A673 (cell line): ENCODE measurements around the gene CELF1. TPM values are rescaled to one million over a fixed set of nuclear protein-coding genes. Genes with fewer than 3 reads are reported as not detected.

Experiments used
- BruUV-seq: library from RNA; stranded (reverse); fragments of 400-500 nt; replicated peaks from 2 replicates; lab custom pipeline; 2021; lab: Mats Ljungman, UMichigan
- CTCF ChIA-PET: fragments of 300-600 bp; sonication (Branson Sonifier 250); formaldehyde crosslinking; loops from one replicate; lab custom pipeline; 2022; ENCODE audit warnings: antibody characterized with exemption; lab: Charles Lee
- POLR2A ChIA-PET: fragments of 300-600 bp; sonication (Branson Sonifier 250); formaldehyde crosslinking; loops from one replicate; lab custom pipeline; 2022; ENCODE audit warnings: antibody characterized with exemption; ENCODE audit not compliant: low non-redundant PET; lab: Charles Lee
- DNase-seq: peaks from one replicate; pipeline ENCODE4 v3.0.0-alpha.2; 2015; ENCODE audit warnings: low spot score
- H3K27ac ChIP-seq: fragments of 200-600 bp; sonication (generic); 2 replicates; pipeline ENCODE4 v1.5.1; 2016; ENCODE audit warnings: mixed run types, low read depth, mild to moderate bottlenecking, mixed read lengths, antibody characterized with exemption, low read length; ENCODE audit not compliant: poor library complexity, severe bottlenecking
- H3K27me3 ChIP-seq: fragments of 200-600 bp; sonication (generic); replicated peaks from 2 replicates; pipeline ENCODE4 v1.6.1; 2017; ENCODE audit warnings: mixed run types, low read depth, mild to moderate bottlenecking, mixed read lengths, antibody characterized with exemption, low read length; ENCODE audit not compliant: insufficient read depth, poor library complexity
- H3K36me3 ChIP-seq: fragments of 200-600 bp; sonication (generic); 2 replicates; pipeline ENCODE4 v1.6.1; 2016; ENCODE audit warnings: mixed run types, mild to moderate bottlenecking, mixed read lengths, antibody characterized with exemption, low read length; ENCODE audit not compliant: insufficient read depth, poor library complexity, severe bottlenecking
- H3K4me1 ChIP-seq: fragments of 200-600 bp; sonication (generic); 2 replicates; pipeline ENCODE4 v1.6.1; 2017; ENCODE audit warnings: mixed run types, mild to moderate bottlenecking, mixed read lengths, antibody characterized with exemption, low read length; ENCODE audit not compliant: insufficient read depth, poor library complexity, severe bottlenecking
- H3K4me3 ChIP-seq: fragments of 200-600 bp; sonication (generic); 2 replicates; pipeline ENCODE4 v1.5.1; 2016; ENCODE audit warnings: low read depth, mixed run types, mild to moderate bottlenecking, mixed read lengths, low read length; ENCODE audit not compliant: poor library complexity, severe bottlenecking
- H3K9me3 ChIP-seq: fragments of 200-600 bp; sonication (generic); 2 replicates; pipeline ENCODE4 v1.6.1; 2016; ENCODE audit warnings: mixed run types, low read depth, mild to moderate bottlenecking, mixed read lengths, antibody characterized with exemption, low read length; ENCODE audit not compliant: poor library complexity, severe bottlenecking
- EZH2 ChIP-seq: fragments of 200-600 bp; sonication (generic); IDR thresholded peaks from 2 replicates; pipeline ENCODE4 v1.6.1; 2017; ENCODE audit warnings: borderline replicate concordance, low read depth, mild to moderate bottlenecking, mixed read lengths, antibody characterized with exemption, low read length; ENCODE audit not compliant: poor library complexity, severe bottlenecking
- intact Hi-C: fragments of 100-400 bp; cut with micrococcal nuclease; formaldehyde crosslinking; loops from one replicate; pipeline ENCODE4 v1.10.0; 2022; ENCODE audit not compliant: unreplicated experiment
- total RNA-seq: library from RNA; stranded (reverse); gene quantifications from 2 replicates; pipeline ENCODE4 v1.2.3, GENCODE V29; 2021
- TF ChIP-seq, protein P1 (sequence below): fragments of 300-800, 200-600 bp; sonication (generic); conservative IDR thresholded peaks from 2 replicates; pipeline ENCODE4 v1.5.1; 2017; ENCODE audit warnings: low read depth, mild to moderate bottlenecking, antibody characterized with exemption, low read length, moderate library complexity, mixed read lengths

Gene CELF1
- total RNA-seq, 1 experiment from 2014 or later = 257 TPM

DNA sequence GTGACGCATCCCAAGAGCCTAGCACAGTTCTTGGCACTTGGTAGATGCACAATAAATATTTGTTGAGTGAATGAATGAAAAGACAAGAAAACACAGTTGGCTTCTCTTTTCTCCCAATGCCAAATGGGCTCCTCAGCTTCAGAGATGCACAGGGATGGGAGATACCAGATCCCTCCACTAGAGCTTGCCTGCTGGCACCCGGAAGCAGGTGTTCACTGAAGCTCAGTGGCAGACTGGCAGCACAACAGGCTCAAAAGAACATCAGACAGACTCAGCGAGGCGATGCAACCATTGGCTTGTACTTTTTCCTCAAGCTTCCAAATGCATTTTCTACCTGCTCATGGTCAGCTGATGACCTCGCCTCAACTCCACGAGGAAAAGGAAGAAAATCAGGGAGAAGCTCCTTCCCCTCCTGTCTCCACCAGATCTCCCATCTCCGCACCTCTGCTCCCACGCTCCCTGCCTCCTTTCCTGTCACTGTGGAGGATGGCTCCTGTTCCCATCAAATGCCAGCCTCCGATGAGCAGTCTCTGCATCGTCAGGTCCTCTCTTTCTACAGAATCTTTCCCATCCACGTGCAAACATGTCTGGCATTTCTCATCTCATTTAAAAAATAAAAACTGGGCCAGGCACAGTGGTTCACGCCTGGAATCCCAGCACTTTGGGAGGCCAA, 109.8 kb downstream of the CELF1 start:
- ChIA-PET POLR2A (interaction anchor here (0.7 kb wide), 1 partner anchor 42 kb away, joined by 8 read pairs; no protein-coding TSS in a partner anchor), CTCF (no interaction called here)
- DNase-seq = peak; percentile 50
- no peak overlapping the region for H3K27ac ChIP-seq
- intact Hi-C loops = no loop called here
- no peak for TF ChIP-seq EZH2
- TF ChIP-seq, protein P1, sequence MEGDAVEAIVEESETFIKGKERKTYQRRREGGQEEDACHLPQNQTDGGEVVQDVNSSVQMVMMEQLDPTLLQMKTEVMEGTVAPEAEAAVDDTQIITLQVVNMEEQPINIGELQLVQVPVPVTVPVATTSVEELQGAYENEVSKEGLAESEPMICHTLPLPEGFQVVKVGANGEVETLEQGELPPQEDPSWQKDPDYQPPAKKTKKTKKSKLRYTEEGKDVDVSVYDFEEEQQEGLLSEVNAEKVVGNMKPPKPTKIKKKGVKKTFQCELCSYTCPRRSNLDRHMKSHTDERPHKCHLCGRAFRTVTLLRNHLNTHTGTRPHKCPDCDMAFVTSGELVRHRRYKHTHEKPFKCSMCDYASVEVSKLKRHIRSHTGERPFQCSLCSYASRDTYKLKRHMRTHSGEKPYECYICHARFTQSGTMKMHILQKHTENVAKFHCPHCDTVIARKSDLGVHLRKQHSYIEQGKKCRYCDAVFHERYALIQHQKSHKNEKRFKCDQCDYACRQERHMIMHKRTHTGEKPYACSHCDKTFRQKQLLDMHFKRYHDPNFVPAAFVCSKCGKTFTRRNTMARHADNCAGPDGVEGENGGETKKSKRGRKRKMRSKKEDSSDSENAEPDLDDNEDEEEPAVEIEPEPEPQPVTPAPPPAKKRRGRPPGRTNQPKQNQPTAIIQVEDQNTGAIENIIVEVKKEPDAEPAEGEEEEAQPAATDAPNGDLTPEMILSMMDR = peak; percentile 36; the same call in 1 of the 2 replicates
- H3K27me3 ChIP-seq = no peaks in the 10 kb centered on the region
- no peaks in the 10 kb centered on the region for H3K4me1 ChIP-seq
- H3K36me3 ChIP-seq = no peaks in the 10 kb centered on the region
- H3K4me3 ChIP-seq = no peak overlapping the region
- H3K9me3 ChIP-seq = no peaks in the 10 kb centered on the region
- BruUV-seq = no TSS peak

DNA sequence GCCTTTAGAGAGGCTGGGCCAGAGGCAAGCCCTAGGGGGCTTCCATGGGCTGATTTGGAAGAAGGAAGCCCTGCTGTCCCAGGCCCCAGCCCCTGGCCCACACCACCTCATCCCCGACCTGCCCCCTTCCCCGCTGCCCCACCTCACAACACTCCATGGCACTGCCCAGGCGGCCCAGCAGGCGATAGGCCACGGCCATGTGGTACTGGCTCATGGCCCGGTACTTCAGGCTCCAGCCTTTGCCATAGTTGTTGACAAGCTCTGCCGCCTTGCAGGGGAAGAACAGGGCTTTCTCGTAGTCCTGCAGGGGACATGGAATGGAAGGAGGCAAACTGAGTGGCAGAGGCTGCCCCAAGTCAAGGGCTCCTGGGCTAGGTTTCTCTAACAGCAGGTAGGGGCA, 110.4 kb downstream of the CELF1 start:
- Histone ChIP-seq H3K9me3 (no peaks in the 10 kb centered on the region), H3K4me1 (no peaks in the 10 kb centered on the region), H3K36me3 (no peaks in the 10 kb centered on the region), H3K4me3 (no peak overlapping the region), H3K27me3 (no peaks in the 10 kb centered on the region), H3K27ac (no peak overlapping the region)
- intact Hi-C loops = no loop called here
- no peak for DNase-seq
- no peak for TF ChIP-seq EZH2
- CTCF ChIA-PET = no interaction called here
- no TSS peak for BruUV-seq
- POLR2A ChIA-PET = no interaction called here

DNA sequence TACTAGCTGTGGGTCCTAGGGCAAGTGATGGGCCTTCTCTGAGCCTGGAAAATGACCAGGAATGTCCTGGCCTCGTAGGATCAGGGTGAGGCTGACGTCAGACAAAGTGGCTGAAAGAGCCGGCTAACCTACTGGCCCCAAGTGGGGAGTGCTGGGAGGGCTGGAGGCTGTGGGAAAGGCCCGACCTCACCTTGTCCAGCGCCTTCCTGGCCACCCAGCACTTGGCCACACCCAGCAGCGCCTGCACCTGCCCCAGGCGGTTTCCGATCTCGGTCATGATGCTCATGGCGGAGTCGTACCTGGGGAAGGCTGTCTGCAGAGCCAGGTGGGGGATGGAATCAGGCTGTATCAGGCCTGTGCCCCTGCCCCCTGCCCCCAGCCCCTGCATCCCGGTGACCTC, 111.5 kb downstream of the CELF1 start:
- intact Hi-C loops = no loop called here
- H3K4me1 ChIP-seq = no peaks in the 10 kb centered on the region
- CTCF ChIA-PET = no interaction called here
- POLR2A ChIA-PET = no interaction called here
- no TSS peak for BruUV-seq
- no peak for DNase-seq
- H3K36me3 ChIP-seq = no peaks in the 10 kb centered on the region
- TF ChIP-seq EZH2 = no peak
- TF ChIP-seq, protein P1 = no peak
- no peak overlapping the region for H3K27ac ChIP-seq
- H3K27me3 ChIP-seq = no peaks in the 10 kb centered on the region
- no peak overlapping the region for H3K4me3 ChIP-seq
- no peaks in the 10 kb centered on the region for H3K9me3 ChIP-seq
